Hematopoietic multipotent progenitor cell (in vitro differentiated cells): ENCODE data around the gene TTC23L. TPM values are rescaled to one million over a fixed set of nuclear protein-coding genes. Genes with fewer than 3 reads are reported as not detected.
"Not testable (repeated sequence)": the region's sequence is repeated elsewhere in the genome, so short reads cannot be mapped to it uniquely, and the experiment has no call there.

Experiments used
- DNase-seq, 3 donors: peaks; one replicate each; pipeline ENCODE4 v3.0.0-alpha.2; 2011 to 2015; ENCODE audit warnings: low read depth in 2 of 3, low spot score in 2 of 3
- total RNA-seq: library from RNA; depleted of rRNA; stranded (reverse); fragments of >200 nt; gene quantifications from one replicate; pipeline ENCODE4 v1.2.3, GENCODE V29; 2012

Gene TTC23L, protein sequence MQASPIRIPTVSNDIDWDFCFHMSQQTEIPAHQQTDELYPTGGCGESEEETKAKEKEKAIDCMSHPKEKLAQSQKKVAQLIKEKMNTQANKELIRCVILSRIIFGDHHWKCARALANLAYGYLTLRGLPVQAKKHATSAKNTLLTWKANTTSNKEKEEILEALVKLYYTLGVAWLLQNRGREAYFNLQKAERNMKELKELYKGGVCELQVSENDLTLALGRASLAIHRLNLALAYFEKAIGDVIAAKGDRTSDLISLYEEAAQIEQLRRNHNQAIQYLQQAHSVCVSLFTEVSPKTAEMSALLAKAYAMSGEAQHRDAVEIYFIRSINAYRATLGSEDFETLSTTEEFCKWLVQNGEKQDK
- total RNA-seq: under 0.01 TPM

DNA sequence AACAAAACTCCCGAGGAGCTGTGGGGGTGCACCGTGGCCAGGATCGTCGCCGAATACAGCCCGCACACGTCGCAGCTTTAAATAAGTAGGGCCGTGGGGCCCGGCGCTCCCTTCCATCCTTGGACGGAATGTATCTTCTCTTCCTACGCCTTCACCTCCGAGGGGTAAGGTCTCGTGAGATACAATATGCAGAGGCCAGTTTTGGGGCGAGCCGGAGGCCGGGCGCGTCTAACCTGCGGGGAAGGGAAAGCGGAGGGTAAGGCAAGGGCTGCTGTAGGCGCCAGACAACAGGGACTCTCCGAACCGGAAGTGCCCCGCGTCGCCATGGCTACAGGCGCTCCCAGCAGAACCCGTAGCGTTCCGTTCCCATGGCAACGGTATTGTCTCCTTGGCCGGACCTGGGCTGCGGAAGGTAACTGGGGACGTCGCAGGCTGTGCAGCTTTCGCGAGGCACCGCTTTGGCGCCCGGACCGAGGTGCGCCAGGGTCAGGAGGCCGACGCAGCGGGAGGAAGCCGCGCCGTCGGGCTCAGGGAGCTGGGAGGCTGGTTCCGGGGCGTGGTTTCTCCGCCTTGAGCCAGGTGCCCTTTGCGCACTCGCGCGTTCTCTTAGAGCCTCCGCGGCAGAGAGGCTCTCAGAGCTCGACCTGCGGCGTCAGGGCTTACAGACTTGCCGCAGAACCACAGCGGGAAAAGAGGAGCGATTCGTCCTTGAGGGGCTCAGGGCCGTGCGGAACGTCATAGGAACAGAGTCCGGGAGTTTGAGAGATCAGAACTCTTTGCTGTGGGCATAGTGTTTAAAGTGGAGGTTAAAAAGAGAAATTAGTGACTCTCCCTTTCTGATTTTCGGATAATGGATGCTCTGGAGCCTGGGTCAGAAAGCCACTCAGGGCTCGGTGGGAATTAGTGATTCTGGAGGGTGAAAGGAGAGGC lies at the start of gene TTC23L:
Gene TTC23L (plus strand): TSS at position 380 of the 930 bp plus-strand sequence. CDS start 1,508 bp downstream, outside the sequence.
- DNase-seq: peak; percentile 95 to 97 (median 95)

- no peak for DNase-seq
These were observed 49.3 kb upstream of the TTC23L start for GRCh38 chr5:34789639-34790038.

DNA sequence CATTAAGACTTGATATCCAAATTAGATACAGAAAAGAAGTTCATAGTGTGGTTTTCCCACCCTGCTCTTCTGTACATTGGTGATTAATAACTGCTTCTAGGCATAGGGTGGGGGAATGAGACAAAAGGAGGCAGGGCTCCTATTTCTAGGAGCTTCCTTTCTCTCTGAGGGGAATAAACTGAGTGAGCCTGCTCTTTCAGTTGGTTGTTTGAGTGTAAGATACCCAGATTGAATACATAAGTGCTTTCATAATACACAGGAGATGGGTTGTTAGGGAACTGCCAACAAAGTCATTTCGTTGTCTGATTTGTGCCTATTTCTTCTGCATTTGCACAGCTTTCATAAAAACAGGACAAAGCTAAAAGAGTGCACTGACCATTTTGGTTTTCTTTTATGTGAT lies 48.9 kb upstream of the TTC23L start:
- no peak for DNase-seq

DNA sequence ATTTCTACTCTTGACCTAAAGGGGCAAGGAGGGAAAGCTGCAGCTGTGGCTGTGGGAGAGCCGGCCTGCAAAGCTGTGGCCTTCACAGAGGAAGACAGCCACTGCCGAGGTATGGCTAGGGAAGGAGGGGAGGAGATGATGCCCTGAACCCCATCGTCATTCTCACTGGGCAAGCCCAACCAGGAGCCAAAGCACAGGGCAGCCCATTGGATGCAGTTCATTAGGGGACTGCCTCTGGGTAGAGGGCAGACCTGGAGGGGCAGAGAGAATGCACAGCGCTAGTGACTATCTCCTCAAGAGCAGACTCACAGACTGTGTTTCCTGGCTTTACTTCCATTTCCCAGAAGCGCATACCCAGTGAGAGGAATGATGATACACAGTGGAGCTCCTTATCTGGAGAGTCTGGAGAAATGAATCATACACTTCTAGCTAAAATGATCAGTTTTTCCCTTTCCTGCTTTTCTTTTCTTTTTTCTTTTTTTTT lies 47.2 kb upstream of the TTC23L start:
- DNase-seq: no peak

DNA sequence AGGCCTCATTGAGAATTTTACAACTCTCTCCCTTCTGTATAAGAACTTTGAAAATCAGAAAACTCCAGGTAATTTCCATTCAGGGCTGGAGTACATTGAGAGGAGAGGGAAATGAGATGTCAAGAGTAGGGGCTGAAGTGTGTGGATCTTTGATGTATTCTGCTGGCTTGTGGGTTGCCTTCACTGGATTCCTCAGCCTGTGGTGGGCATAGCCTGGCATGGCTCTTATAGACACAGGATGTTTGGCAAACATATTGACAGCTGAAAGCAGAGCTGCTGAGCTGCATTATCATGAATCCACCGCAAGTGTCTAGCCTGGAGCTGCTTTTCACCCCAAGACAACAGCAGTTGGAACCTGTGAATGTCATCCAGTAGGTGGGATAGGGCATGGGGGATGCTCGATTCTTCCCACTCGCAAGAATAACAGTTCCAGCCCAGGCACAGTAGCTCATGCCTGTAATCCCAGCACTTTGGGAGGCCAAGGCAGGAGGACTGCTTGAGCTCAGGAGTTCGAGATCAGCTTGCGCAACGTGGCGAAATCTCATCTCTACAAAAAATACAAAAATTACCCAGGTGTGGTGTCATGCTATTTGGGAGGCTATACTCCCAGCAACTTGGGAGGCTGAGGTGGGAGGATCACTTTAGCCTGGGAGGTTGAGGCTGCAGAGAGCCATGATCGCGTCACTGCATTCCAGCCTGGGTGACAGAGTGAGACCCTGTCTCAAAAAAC lies 36.0 kb upstream of the TTC23L start:
- no peak for DNase-seq

DNA sequence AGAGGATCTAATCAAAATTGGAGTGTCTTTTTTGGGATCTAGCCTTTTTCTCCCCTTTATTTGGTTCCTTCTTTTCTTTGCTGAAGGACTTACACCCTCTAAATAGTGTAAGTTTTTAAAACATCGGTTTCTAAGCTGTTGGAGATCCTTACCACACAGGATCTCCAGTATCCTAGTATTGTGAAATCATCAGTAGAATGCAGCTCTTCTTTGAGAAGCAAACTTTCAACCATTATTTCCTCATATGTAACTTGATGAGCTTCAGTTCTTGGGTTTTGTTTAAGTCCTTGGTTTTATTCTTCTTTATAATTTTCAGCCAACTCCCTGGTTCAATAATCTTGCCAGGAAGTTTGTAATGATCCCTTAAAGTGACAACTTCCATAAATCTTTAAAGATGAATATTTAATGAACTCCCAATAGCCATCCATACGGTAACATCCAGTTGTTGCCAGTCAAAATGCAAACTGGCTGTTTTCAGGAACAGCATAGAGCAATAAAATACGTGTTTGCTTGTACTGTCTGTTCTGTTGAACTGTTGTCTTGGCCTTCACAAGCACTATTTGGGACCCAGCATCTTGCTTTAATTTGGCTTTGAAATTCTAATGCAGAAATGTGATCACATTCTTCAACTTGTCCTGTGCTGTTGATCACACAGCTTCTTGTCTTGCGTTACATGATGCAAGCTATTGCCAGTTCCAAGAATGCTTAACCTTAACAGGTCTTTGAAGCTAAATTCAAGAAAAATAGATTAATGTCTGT lies 34.8 kb upstream of the TTC23L start:
- no peak for DNase-seq

- no peak for DNase-seq
These were observed 34.1 kb upstream of the TTC23L start for GRCh38 chr5:34804913-34805312.

- DNase-seq: no peak
These were observed 32.4 kb upstream of the TTC23L start for GRCh38 chr5:34806532-34806931.

DNA sequence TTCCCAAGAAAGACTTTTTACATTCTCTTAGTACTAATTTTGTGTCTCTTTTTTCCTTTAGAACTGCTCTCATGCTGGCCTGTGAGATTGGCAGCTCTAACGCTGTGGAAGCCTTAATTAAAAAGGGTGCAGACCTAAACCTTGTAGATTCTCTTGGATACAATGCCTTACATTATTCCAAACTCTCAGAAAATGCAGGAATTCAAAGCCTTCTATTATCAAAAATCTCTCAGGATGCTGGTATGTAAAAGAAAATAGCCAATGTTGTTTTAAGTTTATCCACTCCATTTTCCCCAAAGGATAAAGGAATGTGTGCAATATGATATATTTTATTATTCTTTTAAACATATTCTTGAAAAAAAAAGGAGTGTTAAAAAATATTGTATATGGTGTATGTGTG lies 27.3 kb upstream of the TTC23L start:
- DNase-seq: no peak

DNA sequence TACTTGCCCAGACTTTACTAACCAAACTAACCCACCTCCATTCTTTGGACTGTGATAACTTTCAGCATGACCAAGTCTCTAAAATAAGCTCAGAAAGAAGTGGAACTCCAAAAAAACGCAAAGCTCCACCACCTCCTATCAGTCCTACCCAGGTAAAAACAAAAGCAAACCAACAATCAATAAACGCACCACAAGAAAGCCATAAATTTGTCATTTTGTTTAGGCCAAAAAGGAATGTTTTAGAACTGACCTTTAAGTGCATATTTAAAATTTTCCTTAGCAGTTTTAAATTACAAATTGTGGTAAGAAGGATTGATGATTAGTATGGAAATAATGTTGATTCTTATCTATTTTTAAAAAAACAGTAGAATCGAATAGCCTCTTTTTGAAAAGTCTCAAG lies 25.5 kb upstream of the TTC23L start:
- DNase-seq: no peak

DNA sequence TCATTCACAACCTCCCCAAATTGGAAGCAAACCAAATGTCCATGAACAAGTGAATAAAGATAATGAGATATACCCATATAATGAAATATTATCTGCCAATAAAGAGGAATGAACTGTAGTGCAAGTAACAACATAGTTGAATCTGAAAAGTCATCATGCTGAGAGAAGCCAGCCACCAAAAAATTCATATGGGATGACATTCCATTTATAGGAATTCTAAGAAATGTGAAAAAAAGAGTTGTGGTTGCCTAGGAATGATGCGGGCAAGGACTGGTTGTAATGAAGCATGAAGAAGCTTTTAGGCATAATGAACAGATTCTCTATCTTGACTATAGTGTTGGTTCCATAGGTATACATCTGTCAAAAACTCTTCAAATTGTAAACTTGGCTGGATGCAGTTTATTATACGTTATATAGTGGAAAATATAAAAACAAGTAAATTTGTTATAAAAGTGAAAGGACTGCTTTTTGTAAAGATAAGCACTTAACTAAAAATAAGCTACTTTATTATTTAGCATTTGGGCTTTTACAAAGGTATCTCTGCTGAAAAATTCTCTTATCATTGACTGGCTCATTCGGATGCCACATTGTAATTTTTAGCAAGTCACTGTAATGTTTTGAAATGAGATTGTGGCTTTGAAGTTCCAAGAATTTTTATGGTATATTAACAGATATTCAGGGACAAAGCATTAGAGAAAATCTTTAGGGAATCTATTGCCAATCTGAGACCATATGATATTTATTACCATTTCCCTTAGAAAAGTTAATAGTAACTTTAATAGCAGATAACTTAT lies 21.2 kb upstream of the TTC23L start:
- no peak for DNase-seq

DNA sequence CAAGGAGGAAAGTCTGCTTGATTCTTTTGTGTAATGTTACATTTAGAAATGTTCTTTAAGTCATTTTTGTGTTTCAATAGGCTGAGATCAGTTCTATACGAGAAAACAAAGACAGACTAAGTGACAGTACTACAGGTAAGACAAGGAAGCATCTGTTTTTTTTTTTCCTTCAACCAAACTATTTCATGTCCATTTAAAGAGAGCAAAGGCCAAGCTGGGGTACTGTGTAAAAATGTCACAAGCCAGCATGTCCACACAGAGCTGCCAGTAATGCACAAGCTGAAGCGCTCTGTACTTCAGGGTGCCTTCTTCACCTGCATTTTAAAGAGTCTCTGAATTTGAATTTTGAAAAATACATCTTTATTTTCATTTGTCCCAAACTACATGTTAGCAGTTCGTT lies 20.2 kb upstream of the TTC23L start:
- DNase-seq: no peak

DNA sequence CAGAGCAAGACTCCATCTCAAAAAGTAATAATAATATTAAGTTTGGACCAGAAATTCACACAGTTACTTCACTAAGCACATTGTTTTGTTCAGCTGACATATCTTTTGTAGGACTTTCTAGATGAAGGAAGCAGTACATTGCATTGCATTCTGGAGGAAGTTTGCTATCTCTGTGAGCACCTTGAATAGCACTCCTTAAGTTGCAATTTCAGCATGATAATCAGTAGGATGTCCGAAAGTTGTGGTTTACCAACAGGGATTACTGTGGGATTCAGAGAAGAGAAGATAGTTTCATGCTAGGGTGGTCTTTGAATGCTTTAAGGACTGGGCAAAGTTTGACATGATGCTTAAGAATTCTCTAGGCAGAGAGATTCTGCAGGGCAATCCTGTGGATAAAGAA lies 18.4 kb upstream of the TTC23L start:
- DNase-seq: no peak

DNA sequence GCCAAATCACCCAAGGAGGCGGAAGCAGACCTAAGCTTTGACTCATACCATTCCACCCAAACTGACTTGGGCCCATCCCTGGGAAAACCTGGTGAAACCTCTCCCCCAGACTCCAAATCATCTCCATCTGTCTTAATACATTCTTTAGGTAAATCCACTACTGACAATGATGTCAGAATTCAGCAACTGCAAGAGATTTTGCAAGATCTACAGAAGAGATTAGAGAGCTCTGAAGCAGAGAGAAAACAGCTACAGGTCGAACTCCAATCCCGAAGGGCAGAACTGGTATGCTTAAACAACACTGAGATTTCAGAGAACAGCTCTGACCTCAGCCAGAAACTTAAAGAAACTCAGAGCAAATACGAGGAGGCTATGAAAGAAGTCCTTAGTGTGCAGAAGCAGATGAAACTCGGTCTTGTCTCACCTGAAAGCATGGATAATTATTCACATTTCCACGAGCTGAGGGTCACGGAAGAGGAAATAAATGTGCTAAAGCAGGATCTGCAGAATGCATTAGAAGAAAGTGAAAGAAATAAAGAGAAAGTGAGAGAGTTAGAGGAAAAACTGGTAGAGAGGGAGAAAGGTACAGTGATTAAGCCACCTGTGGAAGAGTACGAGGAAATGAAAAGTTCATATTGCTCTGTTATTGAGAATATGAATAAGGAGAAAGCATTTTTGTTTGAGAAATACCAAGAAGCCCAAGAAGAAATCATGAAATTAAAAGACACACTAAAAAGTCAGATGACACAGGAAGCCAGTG lies 15.8 kb upstream of the TTC23L start:
- DNase-seq: no peak

- no peak for DNase-seq
These were observed 12.6 kb upstream of the TTC23L start for GRCh38 chr5:34826347-34826746.

DNA sequence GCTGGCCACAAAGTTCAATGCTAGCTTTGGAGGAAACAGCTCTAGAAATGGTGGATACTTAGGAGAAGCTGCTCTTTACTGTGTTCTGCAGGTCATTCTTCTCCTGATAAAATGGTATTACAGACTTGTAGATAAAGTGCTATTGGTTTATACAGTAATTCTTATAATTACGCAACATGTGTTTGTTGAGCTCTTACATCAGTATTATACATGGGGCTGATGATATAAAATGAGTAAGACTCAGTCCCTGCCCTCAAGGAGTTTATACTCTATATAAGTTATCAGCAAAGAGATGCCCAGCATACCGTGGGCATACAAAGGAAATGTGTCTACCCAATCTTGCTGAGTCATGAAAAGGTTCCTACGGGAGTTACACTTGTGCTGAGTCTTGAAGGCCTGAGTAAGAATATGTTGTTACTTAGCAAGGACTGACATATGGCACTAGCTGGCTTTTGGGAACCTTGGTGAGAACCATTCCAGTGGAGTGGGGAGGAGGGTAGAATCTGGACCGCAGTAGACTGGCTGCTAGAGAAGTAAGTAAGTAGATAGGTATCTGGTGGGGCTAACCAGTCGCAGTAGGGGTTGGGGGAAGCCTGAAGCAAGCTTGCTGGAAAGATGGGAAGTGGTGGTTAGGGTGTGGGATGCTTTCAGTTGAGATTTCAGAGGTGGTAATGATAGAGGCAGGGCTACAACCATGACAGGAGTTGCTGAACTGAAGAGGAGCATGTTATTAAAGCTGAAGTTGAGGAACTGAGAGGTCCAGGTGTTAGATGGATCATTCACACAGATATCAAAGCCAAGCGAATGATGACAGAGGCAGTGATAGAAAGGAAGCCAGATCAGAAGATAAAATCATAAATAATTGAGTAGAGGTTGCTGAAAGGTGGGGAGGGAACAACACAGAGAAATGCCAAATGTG lies 11.1 kb upstream of the TTC23L start:
- DNase-seq: no peak

GRCh38 chr5:34830827-34831226 lies 8.1 kb upstream of the TTC23L start:
- not testable (repeated sequence) for DNase-seq

GRCh38 chr5:34831303-34831702 lies 7.7 kb upstream of the TTC23L start:
- DNase-seq: no peak
